GM18909 (cell line): Measurements from ENCODE around the gene PRSS12.
A peak's percentile ranks its signal among the peaks of the same experiment; 100 is the strongest.

Source experiments
- ATAC-seq: cut with Tn5 transposase; IDR thresholded peaks from one replicate; pipeline ENCODE4 v1.9.1; 2021; ENCODE audit warnings: mild to moderate bottlenecking; ENCODE audit not compliant: unreplicated experiment, poor library complexity

The PRSS12 gene

DNA sequence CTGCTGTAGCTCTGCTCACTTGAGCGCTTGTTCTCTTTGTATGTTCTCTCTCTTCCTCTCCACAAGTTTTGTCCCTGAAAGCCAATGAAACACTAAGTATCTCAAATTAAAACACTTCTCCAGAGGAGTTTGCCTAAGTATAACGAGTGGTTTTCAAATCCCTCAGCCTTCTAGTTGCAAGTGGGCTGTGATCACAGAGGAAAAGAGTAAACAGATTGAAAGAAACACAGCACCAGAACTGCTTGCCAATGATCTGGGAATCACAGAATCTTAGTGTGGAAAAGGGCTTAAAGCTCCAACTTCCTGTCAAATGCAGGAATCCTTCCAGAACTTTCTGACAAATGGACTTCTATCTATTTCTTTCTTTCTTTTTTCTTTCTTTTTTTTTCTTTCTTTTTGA is 4.8 kb upstream of the PRSS12 start:
- ATAC-seq = no peak

- ATAC-seq = no peak
These were observed 3.9 kb upstream of the PRSS12 start for GRCh38 chr4:118356731-118357130.

- no peak for ATAC-seq
These were observed 3.3 kb upstream of the PRSS12 start for GRCh38 chr4:118356111-118356510.

GRCh38 chr4:118354913-118355312 is 2.1 kb upstream of the PRSS12 start:
- ATAC-seq = no peak

DNA sequence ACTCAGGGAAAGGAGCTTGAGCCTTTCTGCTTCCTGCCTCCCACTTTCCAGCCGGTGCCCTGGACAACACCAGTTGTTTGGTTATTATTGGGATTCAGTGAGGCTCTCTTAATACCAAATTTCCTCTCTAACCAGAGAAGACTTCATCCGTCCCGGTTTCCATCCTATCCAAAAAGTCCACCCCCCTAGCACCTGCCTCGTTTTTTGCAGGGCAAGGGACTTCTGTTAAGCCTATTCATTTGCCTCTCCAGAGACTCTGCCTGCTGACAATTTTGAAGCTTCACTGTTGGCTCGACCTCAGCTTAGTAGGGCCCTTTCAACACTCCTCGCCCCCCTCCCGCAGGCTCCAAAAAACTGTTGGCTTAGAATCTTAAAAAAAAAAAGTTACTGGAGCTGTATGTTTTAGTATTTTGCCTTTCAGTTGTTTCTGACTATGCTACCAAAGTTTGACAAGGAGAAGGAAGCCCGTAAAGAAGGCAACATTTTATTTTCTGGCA is 779 bp upstream of the PRSS12 start:
- no peak for ATAC-seq

DNA sequence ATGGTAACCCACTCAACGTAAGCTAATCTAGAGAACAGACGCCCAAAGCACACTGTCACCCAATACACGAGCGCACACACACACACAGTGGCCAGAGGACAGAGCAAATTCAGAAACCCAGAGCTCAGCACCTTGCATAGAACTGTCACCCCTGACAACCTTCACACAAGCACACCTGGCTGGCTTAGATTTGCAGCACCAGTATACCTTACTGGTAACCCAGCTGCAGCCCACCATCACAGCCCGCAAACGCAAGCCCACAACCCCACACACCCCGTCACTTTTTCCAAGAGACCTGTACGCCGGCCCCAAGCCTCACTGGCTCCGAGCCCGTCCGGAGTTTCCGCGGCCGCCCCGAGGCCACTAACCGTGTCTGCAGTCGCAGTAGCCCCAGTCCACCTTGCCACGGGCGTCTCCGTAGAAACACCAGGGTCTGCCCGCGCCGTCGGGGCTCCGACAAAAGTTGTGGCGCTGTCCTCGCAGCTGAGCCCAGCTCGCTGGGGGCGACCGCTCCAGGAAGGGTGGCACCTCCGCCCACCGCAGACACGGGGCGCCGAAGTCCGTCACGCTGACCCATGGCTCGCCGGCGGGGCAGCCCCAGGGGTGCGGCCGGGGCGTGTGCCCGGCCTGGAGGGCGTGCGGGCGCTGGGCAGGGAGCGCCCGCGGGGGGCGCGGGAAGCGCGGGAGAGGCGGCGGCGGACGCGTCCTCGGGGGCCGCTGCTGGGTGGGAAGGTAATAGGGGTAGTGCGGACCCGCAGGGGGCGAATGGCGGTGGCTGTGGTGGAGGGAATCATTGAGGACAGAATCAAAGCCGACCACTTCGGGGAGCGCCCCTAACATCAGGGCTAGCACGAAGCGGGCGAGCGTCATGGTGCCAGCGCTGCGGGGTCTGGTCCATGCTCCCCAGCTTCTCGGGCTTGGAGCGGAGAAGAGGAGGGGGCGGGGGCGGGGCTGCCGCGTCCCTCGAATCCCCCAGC is 664 bp downstream of the PRSS12 start:
- ATAC-seq = peak; percentile 30

- ATAC-seq = no peak
These were observed 1.8 kb downstream of the PRSS12 start for GRCh38 chr4:118350961-118351360.

DNA sequence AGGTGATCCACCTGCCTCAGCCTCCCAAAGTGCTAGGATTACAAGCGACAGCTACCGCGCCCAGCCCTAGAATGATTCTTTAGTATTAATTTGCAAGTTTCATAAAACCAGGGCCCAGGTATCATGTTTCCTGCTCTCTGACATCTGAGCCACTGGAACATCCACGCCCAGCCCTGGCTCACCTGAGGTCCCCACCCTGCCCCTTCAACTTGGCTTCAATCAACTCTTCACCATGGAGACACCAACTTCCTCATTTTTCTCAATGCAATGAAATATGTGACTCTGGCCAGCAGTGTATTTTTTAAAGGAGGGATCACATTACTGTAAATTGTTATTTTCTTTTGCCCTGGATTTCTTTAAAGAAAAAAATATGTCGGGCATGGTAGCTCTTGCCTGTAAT is 3.9 kb downstream of the PRSS12 start:
- ATAC-seq = no peak

DNA sequence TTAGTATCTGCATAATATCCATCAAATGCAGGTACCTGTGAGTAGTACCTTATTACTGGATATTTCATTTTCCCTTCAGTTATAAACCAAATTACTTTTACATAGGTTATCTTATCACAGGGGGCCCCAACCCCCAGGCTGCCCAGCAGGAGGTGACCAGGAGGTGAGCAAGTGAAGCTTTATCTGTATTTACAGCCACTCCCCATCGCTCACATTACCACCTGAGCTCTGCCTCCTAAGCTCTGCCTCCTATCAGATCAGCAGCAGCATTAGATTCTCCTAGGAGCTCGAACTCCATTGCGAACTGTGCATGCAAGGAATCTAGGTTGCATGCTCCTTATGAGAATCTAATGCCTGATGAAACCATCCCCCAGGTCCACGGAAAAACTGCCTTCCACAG is 6.3 kb downstream of the PRSS12 start:
- ATAC-seq = no peak

- no peak for ATAC-seq
These were observed 7.0 kb downstream of the PRSS12 start for GRCh38 chr4:118345813-118346212.

DNA sequence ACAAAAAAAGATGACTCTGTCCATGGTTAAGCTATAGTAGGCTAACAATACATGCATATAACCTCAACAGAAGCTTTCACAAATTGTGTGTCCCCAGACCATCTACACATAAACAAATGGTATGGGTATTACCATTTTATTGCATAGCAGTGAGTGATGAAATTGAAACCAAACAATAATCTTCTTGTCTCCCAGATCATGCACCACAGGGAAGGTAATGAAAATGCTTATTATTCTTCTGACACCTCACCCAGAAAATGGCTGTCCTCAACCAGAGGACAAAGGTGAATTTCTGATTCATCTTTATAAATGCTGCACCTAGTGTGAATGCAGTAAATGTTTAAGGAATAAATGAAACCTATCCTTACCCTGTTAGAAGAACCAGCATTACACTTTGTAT is 8.0 kb downstream of the PRSS12 start:
- no peak for ATAC-seq

DNA sequence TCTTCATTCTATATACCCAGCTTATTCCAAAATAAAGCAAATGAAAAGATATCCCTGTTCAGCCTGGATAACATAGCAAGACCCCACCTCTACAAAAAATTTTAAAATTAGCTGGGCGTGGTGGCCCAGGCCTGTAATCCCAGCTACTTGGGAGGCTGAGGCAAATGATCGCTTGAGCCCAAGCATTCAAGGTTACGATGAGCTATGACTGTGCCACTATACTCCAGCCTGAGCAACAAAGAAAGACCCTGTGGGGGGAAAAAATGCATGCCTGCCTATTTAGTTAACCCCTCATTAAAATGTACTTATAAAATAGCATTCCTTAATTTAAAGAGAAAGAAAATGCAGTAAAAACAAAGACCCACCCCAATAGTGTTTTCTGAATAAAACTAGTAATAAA is 9.3 kb downstream of the PRSS12 start:
- ATAC-seq = no peak

- ATAC-seq = no peak
These were observed 12.7 kb downstream of the PRSS12 start for GRCh38 chr4:118340109-118340508.

DNA sequence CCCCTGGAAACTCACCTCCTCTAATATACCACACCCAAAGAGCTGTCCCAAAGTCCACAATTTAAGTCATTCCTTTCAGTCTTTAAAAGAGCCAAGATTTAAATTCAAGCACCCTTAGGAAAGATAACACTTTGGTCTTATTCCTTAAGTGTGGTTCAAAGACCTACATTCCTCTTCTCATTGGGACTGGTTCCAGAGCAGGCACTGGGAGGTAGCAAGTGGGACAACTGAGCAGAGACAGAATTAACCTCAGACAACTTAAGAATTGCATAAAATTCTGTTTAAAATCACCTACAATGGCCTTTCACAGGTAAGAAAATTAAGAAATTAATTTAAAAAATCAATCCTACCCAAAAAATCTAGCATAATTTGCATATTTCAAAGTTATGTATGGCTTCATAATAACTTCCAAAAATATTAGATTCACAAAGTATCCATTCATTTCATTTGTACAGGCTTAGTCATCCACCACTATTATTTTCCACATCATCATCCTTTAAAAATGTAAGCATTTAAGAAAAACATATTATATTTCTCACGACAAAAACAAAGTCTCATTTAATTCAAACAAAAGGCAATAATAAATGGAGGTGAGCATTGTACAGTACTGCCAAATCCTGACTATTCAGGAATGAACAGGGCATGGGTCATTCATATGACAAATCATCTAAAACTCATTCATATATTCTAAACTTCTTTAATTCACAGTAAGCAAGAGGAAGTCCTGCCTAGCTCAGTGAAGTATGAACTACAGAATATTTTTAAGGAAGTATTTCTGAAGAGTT is 13.6 kb downstream of the PRSS12 start:
- no peak for ATAC-seq

DNA sequence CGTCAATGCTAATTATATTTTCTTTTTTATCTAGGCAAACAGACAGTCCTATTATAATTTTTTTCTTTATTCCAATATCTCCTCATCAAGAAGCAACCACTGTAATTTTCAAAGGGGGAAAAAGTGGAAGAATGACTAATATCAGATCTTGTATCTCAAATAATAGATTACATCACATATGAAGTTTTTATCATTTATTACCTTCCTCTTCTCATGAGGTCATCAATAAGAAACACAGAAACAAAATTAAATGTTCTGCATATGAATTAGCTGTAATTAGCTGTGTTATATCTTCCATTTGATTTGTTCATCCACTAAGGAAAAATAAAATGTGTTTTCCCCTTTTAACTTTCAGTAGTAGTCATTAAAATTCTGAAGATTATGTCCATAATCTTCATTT is 14.3 kb downstream of the PRSS12 start:
- ATAC-seq = no peak

DNA sequence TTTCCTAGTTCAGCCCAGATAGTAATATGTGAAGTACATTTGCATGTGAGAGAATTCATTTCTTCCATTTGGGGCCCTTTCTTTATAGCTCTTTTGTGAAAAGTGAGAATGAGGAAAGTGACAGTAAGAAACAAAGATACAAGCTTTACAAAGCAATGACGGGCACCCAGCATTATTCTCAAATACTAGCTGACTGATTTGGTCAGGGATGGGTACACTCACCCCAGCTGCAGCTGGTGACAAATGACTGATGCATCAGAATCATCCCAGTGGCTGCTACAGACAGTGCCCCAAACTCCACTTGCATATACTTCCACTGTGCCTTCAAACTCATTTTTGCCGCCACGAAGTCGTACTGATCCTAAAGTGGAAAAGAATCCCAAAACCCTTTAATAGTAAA is 14.8 kb downstream of the PRSS12 start:
- peak; percentile 55 for ATAC-seq

GRCh38 chr4:118335774-118336173 is 17.0 kb downstream of the PRSS12 start:
- no peak for ATAC-seq

DNA sequence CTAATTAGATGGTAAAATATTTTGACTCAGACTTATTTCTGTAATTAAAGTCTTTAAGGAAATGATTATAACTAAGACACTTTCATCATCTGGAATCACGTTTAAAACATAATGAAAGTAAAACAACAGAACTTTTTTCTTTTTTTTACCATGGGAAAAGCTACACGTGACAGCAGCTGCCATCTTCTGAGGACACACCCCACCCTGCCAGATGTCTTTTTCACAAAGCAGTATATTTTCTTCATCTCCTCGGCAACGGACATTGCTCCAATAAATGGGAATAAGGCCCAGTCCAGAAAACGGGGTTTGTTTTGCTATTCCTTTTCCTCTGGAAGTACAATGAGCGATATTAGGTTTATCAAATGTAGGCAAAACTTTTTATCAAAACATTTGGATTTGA is 17.5 kb downstream of the PRSS12 start:
- no peak for ATAC-seq

GRCh38 chr4:118331352-118331751 is 21.5 kb downstream of the PRSS12 start:
- no peak for ATAC-seq

GRCh38 chr4:118329849-118330248 is 23.0 kb downstream of the PRSS12 start:
- ATAC-seq = no peak

DNA sequence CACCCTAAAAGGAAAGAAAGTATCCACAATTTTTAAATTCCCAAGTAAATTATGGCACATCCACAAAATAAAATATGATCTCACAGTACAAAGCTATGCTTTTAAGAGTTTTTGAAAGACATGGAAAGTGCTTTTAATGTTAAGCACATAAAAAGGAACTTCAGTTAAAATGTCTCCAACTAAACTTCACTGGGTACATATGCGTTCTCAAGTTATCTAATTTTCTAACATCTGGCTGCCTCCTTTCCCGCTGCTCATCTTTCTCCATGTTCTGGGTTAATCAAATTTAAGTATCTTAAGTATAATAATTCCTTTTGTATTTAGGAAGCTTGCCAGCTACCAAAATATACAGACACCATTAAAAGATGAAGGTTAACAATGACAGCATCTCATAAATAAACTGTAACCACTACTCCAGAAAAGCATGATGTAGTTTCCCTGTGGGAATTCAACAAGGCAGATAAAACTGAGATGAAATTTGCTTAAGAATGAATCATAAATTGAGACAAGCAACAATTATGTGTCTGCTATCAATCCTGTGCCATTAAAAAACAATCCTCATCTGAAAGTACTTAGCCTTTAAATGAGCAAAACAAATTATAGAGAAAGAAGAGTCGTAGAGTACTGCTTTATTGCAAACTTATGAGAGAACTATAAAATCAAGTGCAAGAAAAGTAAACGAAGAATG is 25.1 kb downstream of the PRSS12 start:
- no peak for ATAC-seq
